ENCODE data around the gene PFDN5. TPM values are rescaled to one million over a fixed set of nuclear protein-coding genes. Genes with fewer than 3 reads are reported as not detected.

Gene PFDN5
- total RNA-seq, 4 donors from 2014 or later = 223 to 578 (median 263) TPM

DNA sequence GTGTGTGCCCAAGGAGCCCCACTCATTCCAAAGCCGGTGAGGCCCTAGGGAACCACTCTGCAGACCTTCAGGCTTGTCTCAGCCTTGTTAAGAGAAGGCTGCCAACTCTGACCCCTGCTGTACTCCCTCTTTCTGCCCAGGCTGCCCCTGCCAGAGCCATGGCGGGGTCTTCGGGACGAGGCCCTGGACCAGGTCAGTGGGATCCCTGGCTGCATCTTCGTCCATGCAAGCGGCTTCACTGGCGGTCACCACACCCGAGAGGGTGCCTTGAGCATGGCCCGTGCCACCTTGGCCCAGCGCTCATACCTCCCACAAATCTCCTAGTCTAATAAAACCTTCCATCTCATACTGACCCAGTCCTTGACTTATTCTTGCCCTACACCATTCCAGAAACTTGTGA, 11.5 kb downstream of the PFDN5 start:
- no peak for TF ChIP-seq POLR2A (IDR thresholded peaks at IDR 0.05)
- no peak for TF ChIP-seq CTCF (IDR thresholded peaks at IDR 0.05)
- Histone ChIP-seq H3K27ac (no peak overlapping the region), H3K9me3 (no peaks in the 10 kb centered on the region), H3K27me3 (no peaks in the 10 kb centered on the region), H3K4me1 (peaks cover 0 to 7% (median 0%) of the 10 kb centered on the region in 4 donors), H3K36me3 (peaks cover 0 to 86% (median 0%) of the 10 kb centered on the region in 3 donors), H3K4me3 (no peak overlapping the region)
- DNase-seq = no peak

GRCh38 chr12:53308276-53308675, 12.9 kb downstream of the PFDN5 start:
- H3K9me3 ChIP-seq = no peaks in the 10 kb centered on the region
- no peak overlapping the region for H3K27ac ChIP-seq
- no peak overlapping the region for H3K4me3 ChIP-seq
- peaks cover 0 to 74% (median 0%) of the 10 kb centered on the region in 3 donors for H3K36me3 ChIP-seq
- TF ChIP-seq POLR2A (IDR thresholded peaks at IDR 0.05) (no peak), CTCF (IDR thresholded peaks at IDR 0.05) (no peak)
- H3K4me1 ChIP-seq = no peaks in the 10 kb centered on the region
- H3K27me3 ChIP-seq = no peaks in the 10 kb centered on the region
- no peak for DNase-seq

DNA sequence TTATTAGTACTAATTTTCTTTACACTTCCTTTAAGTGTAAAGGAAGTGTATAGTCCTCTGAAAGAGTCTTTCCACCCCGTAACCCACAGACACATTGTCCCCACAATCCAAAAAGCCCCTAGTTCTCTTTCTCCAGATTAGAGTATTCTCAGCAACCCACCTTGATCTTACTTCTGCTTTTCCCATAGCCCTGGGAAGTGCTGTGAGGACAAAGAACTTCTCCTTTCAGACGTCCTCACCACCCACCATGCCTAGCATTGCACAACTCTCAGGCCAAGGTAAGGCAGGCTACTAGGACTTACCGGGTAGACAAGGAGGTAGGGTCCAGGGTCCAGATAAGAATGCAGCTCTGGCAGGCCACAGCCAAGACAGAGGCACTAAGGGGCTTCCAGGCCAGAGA, 18.7 kb downstream of the PFDN5 start:
- H3K4me1 ChIP-seq = no peaks in the 10 kb centered on the region
- H3K4me3 ChIP-seq = no peak overlapping the region
- no peak for TF ChIP-seq CTCF (IDR thresholded peaks at IDR 0.05)
- TF ChIP-seq POLR2A (IDR thresholded peaks at IDR 0.05) = no peak
- no peaks in the 10 kb centered on the region for H3K9me3 ChIP-seq
- peaks cover 0 to 72% (median 0%) of the 10 kb centered on the region in 3 donors for H3K36me3 ChIP-seq
- no peak overlapping the region for H3K27ac ChIP-seq
- DNase-seq = no peak
- no peaks in the 10 kb centered on the region for H3K27me3 ChIP-seq

DNA sequence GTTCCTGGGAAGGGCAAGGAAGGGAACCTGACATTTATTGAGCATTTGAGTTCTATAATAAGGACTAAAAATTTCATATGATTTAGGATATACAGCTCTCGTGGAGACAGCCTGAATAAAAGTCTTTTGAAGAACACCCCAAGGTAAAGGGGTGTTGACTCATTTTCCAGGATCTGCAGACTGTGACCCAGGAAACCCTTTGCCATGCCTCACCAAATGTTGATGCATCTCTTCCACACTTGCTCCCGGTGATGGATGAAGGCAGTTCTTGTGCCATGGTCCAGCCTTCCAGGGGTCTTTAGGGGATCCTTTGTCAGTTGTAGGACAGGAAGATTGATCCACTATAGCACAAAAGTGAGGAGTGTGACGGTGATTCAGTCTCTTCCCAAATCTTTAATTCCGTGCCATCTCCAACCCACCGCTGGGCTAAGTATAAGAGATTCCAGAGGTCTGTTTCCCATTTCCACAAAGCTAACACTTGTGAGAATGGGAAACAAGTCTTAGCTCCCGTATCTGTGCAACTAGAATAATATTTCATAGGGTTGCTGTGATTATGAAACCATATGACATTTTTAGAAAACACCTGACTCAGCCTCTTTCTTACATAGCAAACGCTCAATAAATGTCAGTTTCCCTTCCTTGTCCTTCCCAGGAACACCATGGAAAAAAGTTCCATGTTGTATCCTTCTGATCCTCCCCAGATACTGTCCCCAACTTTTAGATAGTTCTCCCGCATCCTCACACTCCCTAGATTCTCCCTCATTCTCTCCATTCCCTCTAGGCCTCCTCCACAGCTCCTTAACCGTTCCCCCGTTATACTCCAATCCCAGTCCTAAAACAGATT, 25.2 kb downstream of the PFDN5 start:
- peaks cover 0 to 21% (median 7%) of the 10 kb centered on the region in 4 donors for H3K4me1 ChIP-seq
- DNase-seq = no peak
- H3K9me3 ChIP-seq = no peaks in the 10 kb centered on the region
- H3K27ac ChIP-seq = peak overlapping the region; percentile 82 to 97 (median 88)
- TF ChIP-seq CTCF (IDR thresholded peaks at IDR 0.05) (no peak), POLR2A (IDR thresholded peaks at IDR 0.05) (no peak)
- H3K36me3 ChIP-seq = peaks cover 0 to 29% (median 0%) of the 10 kb centered on the region in 3 donors
- peak overlapping the region; percentile 61 to 81 (median 66) for H3K4me3 ChIP-seq
- H3K27me3 ChIP-seq = no peaks in the 10 kb centered on the region

DNA sequence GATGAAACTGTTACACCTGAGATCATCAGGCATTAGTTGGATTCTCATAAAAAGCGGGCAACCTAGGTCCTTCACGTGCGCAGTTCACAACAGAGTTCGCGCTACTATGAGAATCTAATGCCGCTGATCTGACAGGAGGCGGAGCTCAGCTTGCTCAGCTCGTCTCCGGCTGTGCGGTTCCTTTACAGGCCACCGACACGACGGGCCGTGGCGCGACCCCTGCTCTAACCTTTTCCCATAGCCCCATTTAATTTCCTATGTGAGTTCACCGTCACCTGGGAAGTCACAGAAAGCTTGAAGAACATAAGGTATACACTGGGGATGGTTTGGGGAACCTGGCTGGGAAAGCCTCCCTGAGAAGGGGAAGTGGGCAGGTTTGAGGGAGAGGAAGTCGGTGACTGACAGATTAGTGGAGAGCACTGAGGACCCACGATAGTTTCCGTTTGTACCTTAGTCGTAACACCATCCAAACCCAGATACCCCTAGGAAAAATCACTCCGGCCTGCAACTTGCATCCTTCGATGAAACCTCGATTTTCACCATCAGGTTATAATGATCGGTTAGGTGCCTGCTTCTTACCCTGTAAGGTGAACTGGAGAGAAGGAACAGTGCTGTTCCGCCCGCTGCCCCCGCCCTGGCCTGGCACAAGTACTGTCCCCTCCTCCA, 28.9 kb downstream of the PFDN5 start:
- H3K27me3 ChIP-seq = no peaks in the 10 kb centered on the region
- no peaks in the 10 kb centered on the region for H3K9me3 ChIP-seq
- peak overlapping the region; percentile 53 to 67 (median 65) for H3K4me3 ChIP-seq
- peaks cover 0 to 29% (median 10%) of the 10 kb centered on the region in 4 donors for H3K4me1 ChIP-seq
- DNase-seq = peak in 2 of 3 donors; percentile 73 to 83
- TF ChIP-seq POLR2A (IDR thresholded peaks at IDR 0.05) = no peak
- TF ChIP-seq CTCF (IDR thresholded peaks at IDR 0.05) = no peak
- peak overlapping the region; percentile 80 to 94 (median 85) for H3K27ac ChIP-seq
- H3K36me3 ChIP-seq = peaks cover 0 to 3% (median 0%) of the 10 kb centered on the region in 3 donors

All from Peyer's patch (tissue), 4 donors.